GM06990 (cell line): ENCODE results near the gene TEX9.
"Not testable (repeated sequence)": the region's sequence is repeated elsewhere in the genome, so short reads cannot be mapped to it uniquely, and the experiment has no call there.

ENCODE experiments used
- DNase-seq: peaks from one replicate; pipeline ENCODE4 v3.0.0-alpha.2; 2011; ENCODE audit not compliant: insufficient read length; ENCODE audit errors: extremely low read depth
- H3K27me3 ChIP-seq: replicated peaks from 2 replicates; pipeline ENCODE4 v1.6.0; 2011; ENCODE audit warnings: low read length; ENCODE audit not compliant: control insufficient read depth, insufficient read depth
- H3K36me3 ChIP-seq: 2 replicates; pipeline ENCODE4 v1.5.1; 2011; ENCODE audit warnings: low read length; ENCODE audit not compliant: control insufficient read depth, insufficient read depth
- H3K4me3 ChIP-seq: replicated peaks from 2 replicates; pipeline ENCODE4 v1.5.1; 2011; ENCODE audit warnings: low read depth, mild to moderate bottlenecking, control low read depth, low read length
- TF ChIP-seq, protein P1 (sequence below): IDR thresholded peaks from 2 replicates; pipeline ENCODE4 v1.5.1; 2011; ENCODE audit warnings: low read length, control low read depth, mild to moderate bottlenecking, inconsistent platforms; ENCODE audit not compliant: insufficient read depth, poor library complexity, severe bottlenecking

TEX9 gene

DNA sequence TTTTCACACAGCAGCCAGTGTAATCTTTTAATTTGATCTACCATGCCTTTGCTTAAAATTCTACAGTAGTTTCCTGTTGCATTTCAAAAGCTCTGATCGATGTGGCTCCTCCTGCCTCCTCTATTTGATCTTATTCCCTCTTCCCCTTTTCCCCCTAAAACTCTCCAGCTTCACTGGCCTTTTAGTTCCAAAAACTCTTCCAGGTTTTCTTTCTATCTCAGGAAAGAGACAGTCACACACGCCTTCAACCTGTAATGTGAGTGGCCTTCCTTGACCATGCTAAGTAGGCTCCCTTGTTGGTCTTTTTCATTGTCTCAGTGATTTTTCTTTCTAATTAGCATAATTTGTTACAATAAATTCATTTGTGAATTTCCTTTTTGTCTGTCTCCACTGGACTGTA is 985 bp downstream of the TEX9 start:
- no peaks in the 10 kb centered on the region for H3K36me3 ChIP-seq
- TF ChIP-seq, protein P1, sequence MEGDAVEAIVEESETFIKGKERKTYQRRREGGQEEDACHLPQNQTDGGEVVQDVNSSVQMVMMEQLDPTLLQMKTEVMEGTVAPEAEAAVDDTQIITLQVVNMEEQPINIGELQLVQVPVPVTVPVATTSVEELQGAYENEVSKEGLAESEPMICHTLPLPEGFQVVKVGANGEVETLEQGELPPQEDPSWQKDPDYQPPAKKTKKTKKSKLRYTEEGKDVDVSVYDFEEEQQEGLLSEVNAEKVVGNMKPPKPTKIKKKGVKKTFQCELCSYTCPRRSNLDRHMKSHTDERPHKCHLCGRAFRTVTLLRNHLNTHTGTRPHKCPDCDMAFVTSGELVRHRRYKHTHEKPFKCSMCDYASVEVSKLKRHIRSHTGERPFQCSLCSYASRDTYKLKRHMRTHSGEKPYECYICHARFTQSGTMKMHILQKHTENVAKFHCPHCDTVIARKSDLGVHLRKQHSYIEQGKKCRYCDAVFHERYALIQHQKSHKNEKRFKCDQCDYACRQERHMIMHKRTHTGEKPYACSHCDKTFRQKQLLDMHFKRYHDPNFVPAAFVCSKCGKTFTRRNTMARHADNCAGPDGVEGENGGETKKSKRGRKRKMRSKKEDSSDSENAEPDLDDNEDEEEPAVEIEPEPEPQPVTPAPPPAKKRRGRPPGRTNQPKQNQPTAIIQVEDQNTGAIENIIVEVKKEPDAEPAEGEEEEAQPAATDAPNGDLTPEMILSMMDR = no peak
- no peak for DNase-seq
- peak overlapping the region; percentile 77 for H3K4me3 ChIP-seq
- H3K27me3 ChIP-seq = no peaks in the 10 kb centered on the region

DNA sequence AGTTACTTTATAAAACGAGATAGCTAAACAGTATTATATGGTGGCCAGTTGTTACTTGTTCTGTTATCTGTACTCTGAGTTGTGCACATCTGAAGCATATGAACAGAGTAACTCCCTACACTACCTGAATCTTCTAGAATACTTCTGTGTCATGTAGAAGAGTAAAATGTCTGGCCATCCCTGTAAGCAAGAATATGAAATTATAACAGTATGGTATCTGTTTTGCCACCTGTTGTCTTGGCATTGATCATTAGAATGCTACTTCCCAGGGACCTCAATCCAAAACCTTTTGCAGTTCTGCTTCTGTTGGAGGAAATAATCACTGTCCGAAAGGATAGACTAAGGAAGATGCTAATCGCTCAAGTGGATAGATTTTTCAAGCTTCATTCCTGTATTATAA is 1.9 kb downstream of the TEX9 start:
- TF ChIP-seq, protein P1 = no peak
- no peak for DNase-seq
- H3K4me3 ChIP-seq = peak overlapping the region; percentile 77
- no peaks in the 10 kb centered on the region for H3K36me3 ChIP-seq
- no peaks in the 10 kb centered on the region for H3K27me3 ChIP-seq

DNA sequence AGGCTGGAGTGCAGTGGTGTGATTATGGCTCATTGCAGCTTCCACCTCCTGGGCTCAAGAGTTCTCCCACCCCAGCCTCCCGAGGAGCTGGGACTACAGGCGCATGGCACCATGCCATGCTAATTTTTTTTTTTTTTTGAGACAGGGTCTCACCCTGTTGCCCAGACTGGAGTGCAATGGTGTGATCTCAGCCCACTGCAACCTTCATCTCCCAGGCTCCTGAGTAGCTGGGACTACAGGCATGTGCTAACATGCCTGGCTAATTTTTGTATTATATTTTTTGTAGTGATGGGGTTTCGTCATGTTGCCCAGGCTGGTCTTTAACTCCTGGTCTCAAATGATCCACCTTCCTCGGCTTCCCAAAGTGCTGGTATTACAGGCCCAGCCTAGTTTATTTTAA is 4.0 kb downstream of the TEX9 start:
- Histone ChIP-seq H3K4me3 (peak overlapping the region; percentile 45), H3K27me3 (no peaks in the 10 kb centered on the region), H3K36me3 (no peaks in the 10 kb centered on the region)
- DNase-seq = no peak
- TF ChIP-seq, protein P1 = no peak

DNA sequence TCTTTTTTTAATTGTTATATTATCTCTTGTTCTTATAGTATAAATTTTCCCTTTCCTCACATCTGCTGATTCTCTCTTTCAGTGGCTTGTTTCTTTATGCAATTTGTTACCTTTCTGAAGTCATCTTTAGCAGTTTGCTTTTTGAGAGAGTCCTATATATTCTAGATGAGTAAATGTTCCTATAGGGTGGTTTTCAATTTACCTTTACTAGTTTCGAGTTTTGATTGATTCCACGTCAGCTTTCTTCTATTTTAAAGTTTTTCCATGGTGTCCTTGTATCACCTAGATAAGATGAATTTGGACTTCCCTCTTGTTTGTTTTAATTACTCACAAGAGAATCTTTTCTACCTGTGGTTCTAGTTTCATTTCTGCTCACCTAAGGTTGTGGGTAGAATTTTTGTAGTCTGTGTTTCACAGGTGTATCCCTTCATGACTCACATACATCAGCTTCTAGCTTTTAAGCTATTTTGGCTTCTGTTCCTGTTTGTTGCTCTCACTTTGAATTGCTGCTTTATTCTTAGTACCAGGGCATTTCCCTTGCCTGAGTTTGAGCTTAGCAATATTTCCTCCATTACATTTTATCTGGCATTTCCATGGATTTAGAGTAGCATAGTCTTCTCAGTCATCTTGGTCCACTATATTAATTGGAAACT is 6.4 kb downstream of the TEX9 start:
- Histone ChIP-seq H3K27me3 (no peaks in the 10 kb centered on the region), H3K36me3 (no peaks in the 10 kb centered on the region), H3K4me3 (peak overlapping the region; percentile 37)
- TF ChIP-seq, protein P1 = no peak
- peak; percentile 81 for DNase-seq

DNA sequence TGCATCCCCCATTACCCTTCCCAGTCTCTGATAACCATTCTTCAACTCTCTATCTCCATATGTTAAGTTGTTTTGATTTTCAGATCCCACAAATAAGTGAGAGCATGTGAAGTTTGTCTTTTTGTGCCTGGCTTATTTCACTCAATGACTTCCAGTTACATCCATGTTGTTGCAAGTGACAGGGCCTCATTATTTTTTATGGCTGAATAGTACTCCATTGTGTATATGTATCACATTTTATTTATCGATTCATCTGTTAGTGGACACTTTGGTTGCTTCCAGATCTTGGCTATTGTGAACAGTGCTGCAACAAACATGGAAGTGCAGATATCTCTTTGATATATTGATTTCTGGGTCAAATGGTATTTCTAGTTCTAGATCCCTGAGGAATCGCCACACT is 9.5 kb downstream of the TEX9 start:
- DNase-seq, H3K27me3 ChIP-seq, H3K36me3 ChIP-seq, H3K4me3 ChIP-seq: not testable (repeated sequence)

DNA sequence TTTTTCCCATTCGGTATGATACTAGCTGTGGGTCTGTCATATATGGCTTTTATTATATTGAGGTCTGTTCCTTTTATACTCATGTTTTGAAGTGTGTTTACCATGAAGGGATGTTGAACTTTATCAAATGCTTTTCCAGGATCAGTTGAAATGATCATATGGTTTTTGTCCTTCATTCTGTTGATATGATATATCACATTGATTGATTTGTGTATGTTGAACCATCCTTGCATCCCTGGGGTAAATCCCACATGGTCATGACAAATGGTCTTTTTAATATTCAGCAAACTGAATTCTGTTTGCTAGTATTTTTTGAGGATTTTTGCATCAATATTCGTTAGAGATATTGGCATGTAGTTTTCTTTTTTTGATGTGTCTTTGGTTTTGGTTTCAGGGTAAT is 12.6 kb downstream of the TEX9 start:
- not testable (repeated sequence) for DNase-seq, H3K36me3 ChIP-seq, H3K27me3 ChIP-seq, H3K4me3 ChIP-seq

DNA sequence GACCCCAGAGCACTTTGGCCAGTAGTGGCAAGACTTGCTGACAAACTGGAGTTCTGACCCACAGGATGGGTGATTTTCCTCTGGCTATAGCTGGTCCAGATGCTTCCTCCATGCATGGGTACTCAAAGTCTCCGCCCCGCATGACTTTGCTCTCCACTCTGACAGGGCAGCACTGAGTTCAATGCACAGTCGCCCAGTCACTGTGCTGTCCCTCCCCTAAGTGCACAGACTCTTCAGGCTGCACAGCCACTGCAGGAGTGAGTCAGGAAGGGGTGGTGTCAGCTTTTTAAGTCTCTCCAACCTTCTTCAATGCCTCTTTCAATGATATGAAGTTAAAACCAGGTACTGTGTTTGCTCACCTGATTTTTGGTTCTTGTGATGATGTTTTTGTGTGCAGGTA is 17.8 kb downstream of the TEX9 start:
- TF ChIP-seq, protein P1 = no peak
- Histone ChIP-seq H3K27me3 (no peaks in the 10 kb centered on the region), H3K4me3 (no peak overlapping the region), H3K36me3 (peaks cover 15% of the 10 kb centered on the region)
- DNase-seq = no peak
